Measurements from ENCODE around the gene SNX1. TPM values are rescaled to one million over a fixed set of nuclear protein-coding genes. Genes with fewer than 3 reads are reported as not detected.

The SNX1 gene
- polyA plus RNA-seq, 1 donor from 2014 or later: 44.7 TPM

- no peaks in the 10 kb centered on the region for H3K36me3 ChIP-seq (ENCODE audit: insufficient read depth, low read length)
- H4K20me1 ChIP-seq (ENCODE audit: insufficient read depth): no peaks in the 10 kb centered on the region
- H3F3A ChIP-seq (ENCODE audit: insufficient read depth, low read length, poor library complexity, severe bottlenecking): no peaks in the 10 kb centered on the region
- peaks cover 8% of the 10 kb centered on the region for H3K27me3 ChIP-seq (ENCODE audit: insufficient read depth, low read depth, low read length)
- H3K9me2 ChIP-seq (ENCODE audit: insufficient read depth, low read length): no peaks in the 10 kb centered on the region
- no peak overlapping the region for H3K27ac ChIP-seq (ENCODE audit: low read length)
- H3K4me3 ChIP-seq (ENCODE audit: low read length): no peak overlapping the region
- H3K9me3 ChIP-seq (ENCODE audit: low read length): no peaks in the 10 kb centered on the region
- H3K9ac ChIP-seq (ENCODE audit: low read length): no peak overlapping the region
- TF ChIP-seq RAD21 (conservative IDR thresholded peaks at IDR 0.05) (no peak), SMC3 (conservative IDR thresholded peaks at IDR 0.05; ENCODE audit: poor library complexity) (no peak), EZH2 (IDR thresholded peaks at IDR 0.05; ENCODE audit: borderline replicate concordance, insufficient read depth, low read length, poor library complexity, severe bottlenecking) (no peak), TAF1 (IDR thresholded peaks at IDR 0.05; ENCODE audit: low read depth) (no peak), EP300 (conservative IDR thresholded peaks at IDR 0.05; ENCODE audit: poor library complexity, severe bottlenecking) (no peak), POLR2AphosphoS5 (IDR thresholded peaks at IDR 0.05) (no peak), REST (IDR thresholded peaks at IDR 0.05; ENCODE audit: borderline replicate concordance) (no peak), CTCF (IDR thresholded peaks at IDR 0.05; ENCODE audit: poor library complexity, severe bottlenecking) (no peak), MXI1 (conservative IDR thresholded peaks at IDR 0.05; ENCODE audit: poor library complexity, severe bottlenecking) (no peak)
- no peaks in the 10 kb centered on the region for H3K79me2 ChIP-seq (replicated peaks; ENCODE audit: insufficient read depth, low read length)
- no peak overlapping the region for H2AFZ ChIP-seq (ENCODE audit: low read depth, low read length)
- H3K4me2 ChIP-seq (ENCODE audit: low read length): no peak overlapping the region
Observed at GRCh38 chr15:64051093-64051402, 44.7 kb upstream of the SNX1 start.

- no peaks in the 10 kb centered on the region for H3K36me3 ChIP-seq (ENCODE audit: insufficient read depth, low read length)
- no peaks in the 10 kb centered on the region for H3K9me3 ChIP-seq (ENCODE audit: low read length)
- TF ChIP-seq CTCF (IDR thresholded peaks at IDR 0.05; ENCODE audit: poor library complexity, severe bottlenecking): no peak
- TF ChIP-seq EZH2 (IDR thresholded peaks at IDR 0.05; ENCODE audit: borderline replicate concordance, insufficient read depth, low read length, poor library complexity, severe bottlenecking): no peak
- no peak for TF ChIP-seq EP300 (conservative IDR thresholded peaks at IDR 0.05; ENCODE audit: poor library complexity, severe bottlenecking)
- TF ChIP-seq REST (IDR thresholded peaks at IDR 0.05; ENCODE audit: borderline replicate concordance): no peak
- no peak for TF ChIP-seq TAF1 (IDR thresholded peaks at IDR 0.05; ENCODE audit: low read depth)
- TF ChIP-seq POLR2AphosphoS5 (IDR thresholded peaks at IDR 0.05): no peak
- TF ChIP-seq RAD21 (conservative IDR thresholded peaks at IDR 0.05): no peak
- TF ChIP-seq MXI1 (conservative IDR thresholded peaks at IDR 0.05; ENCODE audit: poor library complexity, severe bottlenecking): no peak
- TF ChIP-seq SMC3 (conservative IDR thresholded peaks at IDR 0.05; ENCODE audit: poor library complexity): no peak
- H3K27ac ChIP-seq (ENCODE audit: low read length): no peak overlapping the region
- peaks cover 5% of the 10 kb centered on the region for H3K27me3 ChIP-seq (ENCODE audit: insufficient read depth, low read depth, low read length)
- H2AFZ ChIP-seq (ENCODE audit: low read depth, low read length): no peak overlapping the region
- H3F3A ChIP-seq (ENCODE audit: insufficient read depth, low read length, poor library complexity, severe bottlenecking): no peaks in the 10 kb centered on the region
- H3K79me2 ChIP-seq (replicated peaks; ENCODE audit: insufficient read depth, low read length): no peaks in the 10 kb centered on the region
- H4K20me1 ChIP-seq (ENCODE audit: insufficient read depth): no peaks in the 10 kb centered on the region
- H3K4me2 ChIP-seq (ENCODE audit: low read length): no peak overlapping the region
- H3K9me2 ChIP-seq (ENCODE audit: insufficient read depth, low read length): no peaks in the 10 kb centered on the region
- H3K9ac ChIP-seq (ENCODE audit: low read length): no peak overlapping the region
- no peak overlapping the region for H3K4me3 ChIP-seq (ENCODE audit: low read length)
Observed at GRCh38 chr15:64051407-64052259, 44.1 kb upstream of the SNX1 start.
